Neural cell (in vitro differentiated cells): ENCODE data around the gene PBOV1. TPM values are rescaled to one million over a fixed set of nuclear protein-coding genes. Genes with fewer than 3 reads are reported as not detected.

Experiments used
- H2AFZ ChIP-seq: fragments of 200-600, 300-800 bp; sonication (generic), shearing (Covaris generic); 2 replicates; pipeline ENCODE4 v1.6.0; 2014; ENCODE audit warnings: low read depth, mild to moderate bottlenecking, antibody characterized with exemption, low read length, moderate library complexity
- H3F3A ChIP-seq: fragments of 200-600 bp; shearing (Covaris generic); 2 replicates; pipeline ENCODE4 v1.6.1; 2016; ENCODE audit warnings: mild to moderate bottlenecking, moderate library complexity, mixed read lengths, antibody characterized with exemption, low read length; ENCODE audit not compliant: insufficient read depth, poor library complexity, severe bottlenecking
- H3K27ac ChIP-seq: fragments of 200-600, 300-800 bp; sonication (generic), shearing (Covaris generic); 2 replicates; pipeline ENCODE4 v1.5.1; 2014; ENCODE audit warnings: mild to moderate bottlenecking, low read length, moderate library complexity
- H3K27me3 ChIP-seq: fragments of 300-800, 200-600 bp; sonication (generic), shearing (Covaris generic); 2 replicates; pipeline ENCODE4 v1.6.0; 2014; ENCODE audit warnings: mild to moderate bottlenecking, low read depth, low read length, moderate library complexity; ENCODE audit not compliant: insufficient read depth
- H3K36me3 ChIP-seq: fragments of 300-800, 200-600 bp; sonication (generic), shearing (Covaris generic); 2 replicates; pipeline ENCODE4 v1.5.1; 2014; ENCODE audit warnings: mild to moderate bottlenecking, antibody characterized with exemption, low read length, moderate library complexity; ENCODE audit not compliant: insufficient read depth
- H3K4me2 ChIP-seq: fragments of 300-800, 200-600 bp; sonication (generic), shearing (Covaris generic); 2 replicates; pipeline ENCODE4 v1.6.0; 2014; ENCODE audit warnings: mild to moderate bottlenecking, low read length
- H3K4me3 ChIP-seq: fragments of 300-800, 200-600 bp; sonication (generic), shearing (Covaris generic); 2 replicates; pipeline ENCODE4 v1.5.1; 2014; ENCODE audit warnings: mild to moderate bottlenecking, low read length, moderate library complexity
- H3K79me2 ChIP-seq: fragments of 200-600 bp; shearing (Covaris generic); replicated peaks from 2 replicates; pipeline ENCODE4 v1.6.0; 2014; ENCODE audit warnings: mild to moderate bottlenecking, low read length, moderate library complexity; ENCODE audit not compliant: insufficient read depth
- H3K9ac ChIP-seq: fragments of 300-800, 200-600 bp; sonication (generic), shearing (Covaris generic); 2 replicates; pipeline ENCODE4 v1.6.1; 2016; ENCODE audit warnings: mild to moderate bottlenecking, low read length, mixed read lengths
- H3K9me2 ChIP-seq: fragments of 200-600 bp; shearing (Covaris generic); 2 replicates; pipeline ENCODE4 v1.6.1; 2016; ENCODE audit warnings: mild to moderate bottlenecking, low read length, mixed read lengths; ENCODE audit not compliant: insufficient read depth
- H3K9me3 ChIP-seq: fragments of 200-600, 300-800 bp; sonication (generic), shearing (Covaris generic); 2 replicates; pipeline ENCODE4 v1.6.1; 2016; ENCODE audit warnings: mild to moderate bottlenecking, mixed run types, low read length, moderate library complexity, mixed read lengths
- H4K20me1 ChIP-seq: fragments of 200-600 bp; shearing (Covaris generic); 2 replicates; pipeline ENCODE4 v1.6.1; 2016; ENCODE audit warnings: mild to moderate bottlenecking, mixed run types; ENCODE audit not compliant: insufficient read depth
- CTCF ChIP-seq: fragments of 450-650 bp; IDR thresholded peaks from 2 replicates; pipeline ENCODE4 v1.5.1; 2014; ENCODE audit warnings: antibody characterized with exemption, mild to moderate bottlenecking, moderate library complexity; ENCODE audit not compliant: poor library complexity, severe bottlenecking
- EP300 ChIP-seq: fragments of 450-650 bp; conservative IDR thresholded peaks from 2 replicates; pipeline ENCODE4 v1.6.1; 2014; ENCODE audit warnings: antibody characterized with exemption, mild to moderate bottlenecking, moderate library complexity; ENCODE audit not compliant: poor library complexity, severe bottlenecking
- EZH2 ChIP-seq: fragments of 200-600, 300-800 bp; shearing (Covaris generic), sonication (generic); IDR thresholded peaks from 2 replicates; pipeline ENCODE4 v1.6.1; 2014; ENCODE audit warnings: antibody characterized with exemption, low read length, borderline replicate concordance, mild to moderate bottlenecking; ENCODE audit not compliant: insufficient read depth, poor library complexity, severe bottlenecking
- MXI1 ChIP-seq: fragments of 450-650 bp; conservative IDR thresholded peaks from 2 replicates; pipeline ENCODE4 v1.6.1; 2014; ENCODE audit warnings: antibody characterized with exemption, mild to moderate bottlenecking; ENCODE audit not compliant: poor library complexity, severe bottlenecking
- POLR2AphosphoS5 ChIP-seq: IDR thresholded peaks from 2 replicates; pipeline ENCODE4 v1.6.1; 2012
- RAD21 ChIP-seq: fragments of 450-650 bp; conservative IDR thresholded peaks from 2 replicates; pipeline ENCODE4 v1.6.1; 2014; ENCODE audit warnings: antibody characterized with exemption, mild to moderate bottlenecking, moderate library complexity
- SMC3 ChIP-seq: fragments of 450-650 bp; conservative IDR thresholded peaks from 2 replicates; pipeline ENCODE4 v1.6.1; 2014; ENCODE audit warnings: antibody characterized with exemption, mild to moderate bottlenecking, moderate library complexity; ENCODE audit not compliant: poor library complexity
- TAF1 ChIP-seq: IDR thresholded peaks from 2 replicates; pipeline ENCODE4 v1.6.1; 2012; ENCODE audit warnings: low read depth
- polyA plus RNA-seq: library from polyadenylated mRNA; depleted of rRNA; stranded (reverse); fragments of >200 nt; gene quantifications from 2 replicates; pipeline ENCODE4 v1.2.3, GENCODE V29; 2014
- TF ChIP-seq, protein P1 (sequence below): IDR thresholded peaks from 2 replicates; pipeline ENCODE4 v1.6.1; 2012; ENCODE audit warnings: borderline replicate concordance

PBOV1 gene
- polyA plus RNA-seq, 1 donor from 2014 or later, result not detected

DNA sequence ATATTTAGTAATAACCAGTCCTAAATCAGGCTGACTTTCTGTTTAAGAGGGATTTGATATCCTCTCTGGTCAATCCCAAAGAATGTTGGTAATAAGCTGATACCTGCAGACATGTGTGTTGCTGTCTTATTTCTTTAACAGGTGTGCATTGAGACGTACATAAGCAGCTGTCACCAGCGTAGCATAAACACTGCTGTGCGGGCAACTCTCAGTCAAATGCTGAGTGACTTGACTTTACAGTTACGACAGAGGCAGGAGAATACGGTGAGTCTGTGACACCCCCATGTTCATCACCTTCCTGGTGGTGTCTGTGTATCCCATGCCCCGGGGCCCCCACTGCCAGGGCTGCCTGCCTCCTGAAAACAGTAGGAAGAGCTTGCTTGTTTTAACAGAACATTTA is 20.1 kb upstream of the PBOV1 start:
- TF ChIP-seq SMC3 (no peak), MXI1 (peak; percentile 15), POLR2AphosphoS5 (peak; percentile 84), EP300 (peak; percentile 79), EZH2 (no peak)
- H3K36me3 ChIP-seq, result no peaks in the 10 kb centered on the region
- no peak overlapping the region for H3K4me3 ChIP-seq
- no peaks in the 10 kb centered on the region for H4K20me1 ChIP-seq
- H3K27me3 ChIP-seq, result no peaks in the 10 kb centered on the region
- H3K9ac ChIP-seq, result no peak overlapping the region
- H3K4me2 ChIP-seq, result no peak overlapping the region
- H3K27ac ChIP-seq, result no peak overlapping the region
- H3K9me2 ChIP-seq, result no peaks in the 10 kb centered on the region
- H3K79me2 ChIP-seq, result no peaks in the 10 kb centered on the region
- H3F3A ChIP-seq, result no peaks in the 10 kb centered on the region
- no peak overlapping the region for H2AFZ ChIP-seq
- H3K9me3 ChIP-seq, result no peaks in the 10 kb centered on the region

DNA sequence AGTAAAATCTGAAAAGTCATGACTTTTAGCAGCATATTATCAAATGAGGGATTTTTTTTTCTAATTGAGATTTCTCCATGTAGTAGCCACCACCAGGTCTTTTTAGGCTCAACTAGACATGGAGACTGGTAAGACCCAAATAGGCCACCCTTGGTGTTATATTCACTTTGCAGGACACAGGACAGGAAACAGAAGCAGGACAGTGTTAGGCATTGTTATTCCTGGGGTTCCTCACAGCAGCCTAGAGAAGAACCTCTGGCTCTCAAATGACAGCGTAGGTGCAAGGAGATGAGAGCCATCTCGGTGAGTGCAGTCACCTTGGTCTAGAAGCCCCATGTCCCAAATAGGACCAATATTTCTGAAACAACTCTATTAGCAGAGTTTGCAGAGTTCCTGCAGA is 19.2 kb upstream of the PBOV1 start:
- Histone ChIP-seq H4K20me1 (no peaks in the 10 kb centered on the region), H3K36me3 (no peaks in the 10 kb centered on the region), H3F3A (no peaks in the 10 kb centered on the region), H3K9me2 (no peaks in the 10 kb centered on the region), H3K27ac (no peak overlapping the region), H3K27me3 (no peaks in the 10 kb centered on the region), H3K9ac (no peak overlapping the region), H3K9me3 (no peaks in the 10 kb centered on the region), H3K4me2 (no peak overlapping the region), H3K79me2 (no peaks in the 10 kb centered on the region), H2AFZ (no peak overlapping the region), H3K4me3 (no peak overlapping the region)
- TF ChIP-seq POLR2AphosphoS5, result no peak
- TF ChIP-seq CTCF, result no peak
- TF ChIP-seq, protein P1, sequence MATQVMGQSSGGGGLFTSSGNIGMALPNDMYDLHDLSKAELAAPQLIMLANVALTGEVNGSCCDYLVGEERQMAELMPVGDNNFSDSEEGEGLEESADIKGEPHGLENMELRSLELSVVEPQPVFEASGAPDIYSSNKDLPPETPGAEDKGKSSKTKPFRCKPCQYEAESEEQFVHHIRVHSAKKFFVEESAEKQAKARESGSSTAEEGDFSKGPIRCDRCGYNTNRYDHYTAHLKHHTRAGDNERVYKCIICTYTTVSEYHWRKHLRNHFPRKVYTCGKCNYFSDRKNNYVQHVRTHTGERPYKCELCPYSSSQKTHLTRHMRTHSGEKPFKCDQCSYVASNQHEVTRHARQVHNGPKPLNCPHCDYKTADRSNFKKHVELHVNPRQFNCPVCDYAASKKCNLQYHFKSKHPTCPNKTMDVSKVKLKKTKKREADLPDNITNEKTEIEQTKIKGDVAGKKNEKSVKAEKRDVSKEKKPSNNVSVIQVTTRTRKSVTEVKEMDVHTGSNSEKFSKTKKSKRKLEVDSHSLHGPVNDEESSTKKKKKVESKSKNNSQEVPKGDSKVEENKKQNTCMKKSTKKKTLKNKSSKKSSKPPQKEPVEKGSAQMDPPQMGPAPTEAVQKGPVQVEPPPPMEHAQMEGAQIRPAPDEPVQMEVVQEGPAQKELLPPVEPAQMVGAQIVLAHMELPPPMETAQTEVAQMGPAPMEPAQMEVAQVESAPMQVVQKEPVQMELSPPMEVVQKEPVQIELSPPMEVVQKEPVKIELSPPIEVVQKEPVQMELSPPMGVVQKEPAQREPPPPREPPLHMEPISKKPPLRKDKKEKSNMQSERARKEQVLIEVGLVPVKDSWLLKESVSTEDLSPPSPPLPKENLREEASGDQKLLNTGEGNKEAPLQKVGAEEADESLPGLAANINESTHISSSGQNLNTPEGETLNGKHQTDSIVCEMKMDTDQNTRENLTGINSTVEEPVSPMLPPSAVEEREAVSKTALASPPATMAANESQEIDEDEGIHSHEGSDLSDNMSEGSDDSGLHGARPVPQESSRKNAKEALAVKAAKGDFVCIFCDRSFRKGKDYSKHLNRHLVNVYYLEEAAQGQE, result no peak
- TF ChIP-seq SMC3, result no peak
- TF ChIP-seq TAF1, result no peak
- TF ChIP-seq EZH2, result no peak
- TF ChIP-seq EP300, result no peak
- TF ChIP-seq RAD21, result no peak
- no peak for TF ChIP-seq MXI1

GRCh38 chr6:138235693-138236092 is 17.4 kb upstream of the PBOV1 start:
- H3K9me3 ChIP-seq, result no peaks in the 10 kb centered on the region
- no peaks in the 10 kb centered on the region for H3K9me2 ChIP-seq
- H3K36me3 ChIP-seq, result no peaks in the 10 kb centered on the region
- H4K20me1 ChIP-seq, result no peaks in the 10 kb centered on the region
- no peak overlapping the region for H3K9ac ChIP-seq
- H3K4me2 ChIP-seq, result no peak overlapping the region
- H3K27ac ChIP-seq, result no peak overlapping the region
- no peaks in the 10 kb centered on the region for H3F3A ChIP-seq
- H2AFZ ChIP-seq, result no peak overlapping the region
- no peak overlapping the region for H3K4me3 ChIP-seq
- TF ChIP-seq EZH2 (no peak), MXI1 (no peak), RAD21 (no peak), TAF1 (no peak), SMC3 (no peak), CTCF (no peak), POLR2AphosphoS5 (no peak), EP300 (no peak)
- TF ChIP-seq, protein P1, result no peak
- H3K27me3 ChIP-seq, result no peaks in the 10 kb centered on the region
- H3K79me2 ChIP-seq, result no peaks in the 10 kb centered on the region
